HCT116 (cell line): Measurements from ENCODE around the gene FNDC3B. TPM values are rescaled to one million over a fixed set of nuclear protein-coding genes. Genes with fewer than 3 reads are reported as not detected.

Experiments
- ATAC-seq: fragments of 200-7000 bp; cut with Tn5 transposase; 2 replicates; pipeline ENCODE4 v1.9.1; 2020; ENCODE audit warnings: mild to moderate bottlenecking, moderate library complexity
- BruUV-seq: library from RNA; stranded (reverse); fragments of 400-500 nt; replicated peaks from 2 replicates; lab custom pipeline; 2021; lab: Mats Ljungman, UMichigan
- CTCF ChIA-PET: fragments of 300-600 bp; sonication (Branson Sonifier 250); formaldehyde crosslinking; loops from one replicate; lab custom pipeline; 2021; ENCODE audit warnings: antibody characterized with exemption; lab: Charles Lee
- POLR2A ChIA-PET: fragments of 300-600, 350-600 bp; sonication (Branson Sonifier 250); formaldehyde crosslinking; loops from one replicate; lab custom pipeline; 2021; ENCODE audit warnings: antibody characterized with exemption; lab: Charles Lee
- RAD21 ChIA-PET, 2 experiments: fragments of 300-600 bp; sonication (Branson Sonifier 250); formaldehyde crosslinking; loops; one replicate each; lab custom pipeline; 2023; ENCODE audit warnings: low total read pairs in 2 of 2; ENCODE audit not compliant: uncharacterized antibody in 2 of 2, unreplicated experiment in 2 of 2, low non-redundant PET in 1 of 2; lab: Charles Lee
- DNase-seq: peaks from one replicate; pipeline ENCODE4 v3.0.0-alpha.2; 2010; ENCODE audit warnings: low read depth, low spot score
- H2AFZ ChIP-seq: fragments of 200-600 bp; shearing (Covaris generic), sonication (generic); 2 replicates; pipeline ENCODE4 v1.6.1; 2017; ENCODE audit warnings: low read depth, mixed run types, mixed read lengths, antibody characterized with exemption, low read length; ENCODE audit not compliant: poor library complexity, severe bottlenecking
- H3K27ac ChIP-seq: 2 replicates; pipeline ENCODE4 v1.5.1; 2012; ENCODE audit warnings: low read depth, low read length
- H3K27me3 ChIP-seq: fragments of 200-600 bp; sonication (generic); 2 replicates; pipeline ENCODE4 v1.6.1; 2016; ENCODE audit warnings: mixed run types, low read length, mixed read lengths; ENCODE audit not compliant: insufficient read depth
- H3K36me3 ChIP-seq, 2 experiments: fragments of 200-500 bp in 1 of 2; fragments of 200-600 bp in 1 of 2; sonication (Bioruptor generic) in 1 of 2; sonication (generic) in 1 of 2; 2 replicates each; pipeline versions ENCODE4 v1.5.1 to v1.6.1; 2014 to 2016; ENCODE audit warnings: low read length in 2 of 2, inconsistent platforms in 1 of 2, mixed read lengths in 1 of 2, mixed run types in 1 of 2; ENCODE audit not compliant: insufficient read depth in 2 of 2, control insufficient read depth in 1 of 2
- H3K4me1 ChIP-seq, 2 experiments: fragments of 200-600 bp in 1 of 2; sonication (generic) in 1 of 2; 2 replicates each; pipeline versions ENCODE4 v1.5.1 to v1.6.1; 2012 to 2017; ENCODE audit warnings: low read length in 2 of 2, inconsistent platforms in 1 of 2, mild to moderate bottlenecking in 1 of 2, mixed read lengths in 1 of 2, mixed run types in 1 of 2, moderate library complexity in 1 of 2; ENCODE audit not compliant: insufficient read depth in 2 of 2, control insufficient read depth in 1 of 2
- H3K4me2 ChIP-seq: fragments of 200-600 bp; sonication (generic); 2 replicates; pipeline ENCODE4 v1.6.1; 2017; ENCODE audit warnings: mixed run types, low read length, mixed read lengths
- H3K4me3 ChIP-seq, 2 experiments: fragments of 200-600 bp in 1 of 2; sonication (generic) in 1 of 2; replicated peaks in 1 of 2; 2 replicates each; pipeline ENCODE4 v1.5.1; 2011 to 2016; ENCODE audit warnings: low read length in 2 of 2, control low read depth in 1 of 2, low read depth in 1 of 2, mild to moderate bottlenecking in 1 of 2, mixed read lengths in 1 of 2, mixed run types in 1 of 2
- H3K79me2 ChIP-seq: fragments of 200-600 bp; sonication (generic); 2 replicates; pipeline ENCODE4 v1.6.1; 2017; ENCODE audit warnings: mild to moderate bottlenecking, mixed run types, low read length, moderate library complexity, mixed read lengths; ENCODE audit not compliant: insufficient read depth
- H3K9ac ChIP-seq: fragments of 200-600 bp; sonication (generic); 2 replicates; pipeline ENCODE4 v1.6.1; 2016; ENCODE audit warnings: low read length, mixed read lengths
- H3K9me2 ChIP-seq: fragments of 200-600 bp; sonication (generic), shearing (Covaris generic); 2 replicates; pipeline ENCODE4 v1.6.1; 2017; ENCODE audit warnings: mixed run types, mild to moderate bottlenecking, moderate library complexity; ENCODE audit not compliant: insufficient read depth
- H3K9me3 ChIP-seq, 2 experiments: fragments of 200-500 bp in 1 of 2; fragments of 200-600 bp in 1 of 2; sonication (Bioruptor generic) in 1 of 2; sonication (generic) in 1 of 2; 2 replicates each; pipeline ENCODE4 v1.6.1; 2014 to 2017; ENCODE audit warnings: low read length in 2 of 2, mixed read lengths in 2 of 2, inconsistent platforms in 1 of 2, low read depth in 1 of 2, mild to moderate bottlenecking in 1 of 2, mixed run types in 1 of 2, moderate library complexity in 1 of 2; ENCODE audit not compliant: control insufficient read depth in 1 of 2, insufficient read depth in 1 of 2
- H4K20me1 ChIP-seq: fragments of 200-600 bp; sonication (generic), shearing (Covaris generic); 2 replicates; pipeline ENCODE4 v1.6.1; 2017; ENCODE audit warnings: mixed run types, mild to moderate bottlenecking, moderate library complexity; ENCODE audit not compliant: insufficient read depth
- CTCF ChIP-seq, 3 experiments: fragments of 200-600 bp in 1 of 3; sonication (generic) in 1 of 3; IDR thresholded peaks in 2 of 3; conservative IDR thresholded peaks in 1 of 3; 2 replicates each; pipeline ENCODE4 v1.5.1; 2012 to 2017; ENCODE audit warnings: low read depth in 2 of 3, low read length in 2 of 3, antibody characterized with exemption in 1 of 3, borderline replicate concordance in 1 of 3, control low read depth in 1 of 3, mild to moderate bottlenecking in 1 of 3, mixed read lengths in 1 of 3, mixed run types in 1 of 3, moderate library complexity in 1 of 3; ENCODE audit not compliant: insufficient read depth in 1 of 3
- ELF1 ChIP-seq: IDR thresholded peaks from 2 replicates; pipeline ENCODE4 v1.6.1; 2012; ENCODE audit warnings: low read depth, borderline replicate concordance
- EZH2 ChIP-seq: fragments of 200-600 bp; sonication (generic); IDR thresholded peaks from 2 replicates; pipeline ENCODE4 v1.6.1; 2017; ENCODE audit warnings: antibody characterized with exemption, mixed run types
- REST ChIP-seq: IDR thresholded peaks from 2 replicates; pipeline ENCODE4 v1.6.1; 2012; ENCODE audit warnings: low read depth
- SP1 ChIP-seq: IDR thresholded peaks from 2 replicates; pipeline ENCODE4 v1.6.1; 2012; ENCODE audit warnings: low read depth
- TCF7L2 ChIP-seq: IDR thresholded peaks from 2 replicates; pipeline ENCODE4 v1.7.0; 2011; ENCODE audit warnings: borderline replicate concordance, inconsistent platforms; ENCODE audit not compliant: insufficient read depth, insufficient read length; ENCODE audit errors: extremely low read depth
- ZFX ChIP-seq: fragments of 450-650 bp; IDR thresholded peaks from 2 replicates; pipeline ENCODE4 v1.6.1; 2017
- intact Hi-C: fragments of 100-400 bp; cut with micrococcal nuclease; formaldehyde crosslinking; loops from 2 replicates; pipeline ENCODE4 v1.10.0; 2022
- total RNA-seq: library from RNA; stranded (reverse); gene quantifications from one replicate; pipeline ENCODE4 v1.2.1, GENCODE V29; 2021; ENCODE audit not compliant: unreplicated experiment

Gene FNDC3B
- total RNA-seq, 1 experiment from 2014 or later = 45.7 TPM

DNA sequence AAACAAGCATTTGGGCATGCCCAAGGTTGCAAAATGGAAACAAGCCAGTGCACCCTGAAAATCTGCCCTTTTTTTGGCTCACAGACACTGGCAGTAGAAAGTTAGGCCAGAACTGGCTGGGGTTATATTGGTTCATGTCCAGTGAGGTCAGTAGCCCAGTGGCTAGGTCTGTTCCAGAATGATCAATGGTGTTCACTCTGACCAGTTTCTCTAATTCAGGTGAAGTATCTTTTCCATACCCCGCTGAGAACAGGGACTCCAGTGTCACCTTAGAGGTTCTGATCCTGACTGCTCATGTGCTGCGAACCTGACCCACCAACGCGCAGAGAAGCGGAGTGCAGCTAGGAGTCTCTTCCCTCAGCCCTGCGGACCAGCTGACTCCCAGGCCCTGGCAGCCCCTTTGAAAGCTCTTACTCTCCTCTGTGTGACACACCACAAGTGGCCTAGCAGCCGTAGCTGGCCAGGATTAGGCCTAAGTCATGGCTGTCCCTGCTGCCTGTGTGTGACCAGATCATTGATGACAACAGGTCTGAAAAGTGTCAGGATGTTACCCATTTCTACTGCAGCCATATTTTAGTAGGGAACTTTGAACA lies 285.3 kb downstream of the FNDC3B start:
- ATAC-seq (no peak), DNase-seq (no peak)
- no peaks in the 10 kb centered on the region for H3K79me2 ChIP-seq
- ChIA-PET RAD21 (no interaction called here), POLR2A (no interaction called here), CTCF (no interaction called here)
- TF ChIP-seq ELF1 (no peak), ZFX (no peak), TCF7L2 (no peak)
- H2AFZ ChIP-seq = no peak overlapping the region
- no peaks in the 10 kb centered on the region for H3K9me3 ChIP-seq
- intact Hi-C loops = no loop called here
- H3K36me3 ChIP-seq = no peaks in the 10 kb centered on the region
- H3K27me3 ChIP-seq = no peaks in the 10 kb centered on the region
- H3K27ac ChIP-seq = no peak overlapping the region
- no peaks in the 10 kb centered on the region for H4K20me1 ChIP-seq
- no peak overlapping the region for H3K9ac ChIP-seq
- no peaks in the 10 kb centered on the region for H3K4me1 ChIP-seq
- no peak overlapping the region for H3K4me3 ChIP-seq
- no peaks in the 10 kb centered on the region for H3K9me2 ChIP-seq
- H3K4me2 ChIP-seq = no peak overlapping the region
- BruUV-seq = no TSS peak

DNA sequence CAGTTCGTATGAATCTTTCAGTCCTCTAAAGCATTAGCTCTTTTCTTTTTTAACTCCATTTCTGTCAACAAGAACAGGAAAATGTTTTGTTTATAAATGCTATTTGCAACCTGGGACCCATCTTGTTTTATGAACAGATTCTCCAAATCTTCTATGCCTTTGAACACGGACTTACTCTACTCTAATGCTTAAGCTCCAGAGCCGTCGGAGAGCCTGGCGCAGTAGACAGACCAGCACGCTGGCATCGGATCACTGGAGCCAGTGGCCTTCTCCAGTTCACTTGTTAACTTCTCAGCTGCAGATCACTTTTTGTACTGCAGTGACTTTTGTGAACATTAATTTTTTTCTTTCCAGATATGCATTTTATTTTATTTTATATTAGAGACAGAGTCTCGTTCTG lies 286.1 kb downstream of the FNDC3B start:
- Histone ChIP-seq H3K4me3 (no peak overlapping the region), H3K79me2 (no peaks in the 10 kb centered on the region), H2AFZ (no peak overlapping the region), H3K9ac (no peak overlapping the region), H3K27ac (no peak overlapping the region), H3K4me2 (no peak overlapping the region), H3K9me2 (no peaks in the 10 kb centered on the region), H3K36me3 (no peaks in the 10 kb centered on the region; a peak in 1 of 4 replicates), H4K20me1 (no peaks in the 10 kb centered on the region), H3K27me3 (no peaks in the 10 kb centered on the region), H3K9me3 (no peaks in the 10 kb centered on the region), H3K4me1 (no peaks in the 10 kb centered on the region)
- DNase-seq (no peak), ATAC-seq (no peak)
- BruUV-seq = no TSS peak
- intact Hi-C loops = no loop called here
- ChIA-PET RAD21 (no interaction called here), POLR2A (no interaction called here), CTCF (no interaction called here)
- TF ChIP-seq EZH2 (no peak), CTCF (IDR thresholded peaks at IDR 0.05 in 2 of 3, conservative IDR thresholded peaks at IDR 0.05 in 1 of 3; ENCODE audit: borderline replicate concordance in 1 of 3, insufficient read depth in 1 of 3, low read depth in 2 of 3, low read length in 2 of 3) (no peak), REST (no peak), SP1 (no peak)
